Retinal pigment epithelial cell (primary cell): Measurements from ENCODE around the gene SLC10A4.

Experiments used
- DNase-seq: peaks from one replicate; pipeline ENCODE4 v3.0.0-alpha.2; 2010; ENCODE audit warnings: low read depth
- H3K4me3 ChIP-seq: 2 replicates; pipeline ENCODE4 v1.5.1; 2011; ENCODE audit warnings: mild to moderate bottlenecking, low read length, control low read depth, moderate library complexity
- TF ChIP-seq, protein P1 (sequence below): conservative IDR thresholded peaks from 2 replicates; pipeline ENCODE4 v1.5.1; 2011; ENCODE audit warnings: low read depth, low read length, control low read depth, inconsistent platforms

SLC10A4 gene

DNA sequence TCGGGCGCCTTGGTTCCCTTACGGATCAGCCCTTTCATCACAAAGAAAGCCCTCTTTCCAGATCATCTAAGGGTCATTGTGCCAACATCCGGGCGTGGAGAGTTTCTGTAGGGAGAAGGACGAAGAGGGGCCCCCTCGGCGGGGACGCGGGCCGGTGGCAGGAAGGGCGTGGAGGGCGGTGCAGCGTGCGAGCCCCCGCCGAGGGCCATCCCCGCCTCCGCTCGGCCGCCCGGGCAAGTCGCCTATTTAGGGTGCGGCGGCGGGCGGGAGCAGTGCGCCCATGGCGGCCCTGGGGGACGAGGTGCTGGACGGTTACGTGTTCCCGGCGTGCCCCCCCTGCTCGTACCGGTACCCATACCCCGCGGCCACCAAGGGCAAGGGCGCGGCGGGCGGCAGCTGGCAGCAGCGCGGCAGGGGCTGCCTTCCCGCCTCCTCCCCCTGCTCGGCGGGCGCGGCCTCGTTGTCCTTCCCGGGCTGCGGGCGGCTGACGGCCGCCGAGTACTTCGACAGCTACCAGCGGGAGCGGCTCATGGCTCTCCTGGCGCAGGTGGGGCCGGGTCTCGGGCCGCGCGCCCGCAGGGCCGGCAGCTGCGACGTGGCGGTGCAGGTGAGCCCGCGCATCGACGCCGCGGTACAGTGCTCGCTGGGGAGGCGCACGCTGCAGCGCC is 7.0 kb downstream of the SLC10A4 start, which contains the start of gene ZAR1:
Gene ZAR1 (plus strand): TSS at position 241 of the 668 bp plus-strand sequence. CDS start 40 bp downstream, at position 281.
- H3K4me3 ChIP-seq: peak within 1 kb of the TSS; percentile 9
- no peak for DNase-seq

DNA sequence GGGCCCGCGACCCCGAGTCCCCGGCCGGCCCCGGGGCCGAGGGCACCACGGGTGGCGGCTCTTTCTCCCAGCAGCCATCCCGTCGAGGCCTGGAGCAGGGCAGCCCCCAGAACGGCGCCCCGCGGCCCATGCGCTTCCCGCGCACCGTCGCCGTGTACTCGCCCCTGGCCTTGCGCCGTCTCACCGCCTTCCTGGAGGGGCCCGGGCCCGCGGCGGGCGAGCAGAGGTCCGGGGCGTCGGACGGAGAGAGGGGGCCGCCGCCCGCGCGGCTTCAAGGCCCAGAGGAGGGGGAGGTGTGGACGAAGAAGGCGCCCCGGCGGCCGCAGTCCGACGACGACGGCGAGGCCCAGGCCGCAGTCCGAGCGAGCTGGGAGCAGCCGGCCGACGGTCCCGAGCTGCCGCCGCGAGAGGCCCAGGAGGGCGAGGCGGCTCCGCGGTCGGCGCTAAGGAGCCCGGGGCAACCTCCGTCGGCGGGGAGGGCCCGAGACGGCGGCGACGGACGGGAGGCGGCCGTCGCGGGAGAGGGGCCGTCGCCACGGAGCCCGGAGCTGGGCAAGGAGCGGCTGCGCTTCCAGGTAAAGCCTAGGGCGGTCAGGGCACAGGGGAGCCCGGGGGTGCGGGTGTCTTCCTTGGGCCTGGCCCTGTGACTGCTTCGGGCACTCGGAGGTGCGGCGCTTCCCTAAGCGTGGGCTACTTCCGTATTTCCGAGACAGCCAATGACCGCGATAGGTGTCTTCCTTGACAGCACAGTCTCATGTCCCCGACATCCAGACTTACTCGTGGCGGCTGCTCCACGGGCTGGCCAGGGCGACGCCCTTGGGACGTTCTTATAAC is 7.8 kb downstream of the SLC10A4 start:
- H3K4me3 ChIP-seq: no peak overlapping the region
- DNase-seq: no peak
- TF ChIP-seq, protein P1, sequence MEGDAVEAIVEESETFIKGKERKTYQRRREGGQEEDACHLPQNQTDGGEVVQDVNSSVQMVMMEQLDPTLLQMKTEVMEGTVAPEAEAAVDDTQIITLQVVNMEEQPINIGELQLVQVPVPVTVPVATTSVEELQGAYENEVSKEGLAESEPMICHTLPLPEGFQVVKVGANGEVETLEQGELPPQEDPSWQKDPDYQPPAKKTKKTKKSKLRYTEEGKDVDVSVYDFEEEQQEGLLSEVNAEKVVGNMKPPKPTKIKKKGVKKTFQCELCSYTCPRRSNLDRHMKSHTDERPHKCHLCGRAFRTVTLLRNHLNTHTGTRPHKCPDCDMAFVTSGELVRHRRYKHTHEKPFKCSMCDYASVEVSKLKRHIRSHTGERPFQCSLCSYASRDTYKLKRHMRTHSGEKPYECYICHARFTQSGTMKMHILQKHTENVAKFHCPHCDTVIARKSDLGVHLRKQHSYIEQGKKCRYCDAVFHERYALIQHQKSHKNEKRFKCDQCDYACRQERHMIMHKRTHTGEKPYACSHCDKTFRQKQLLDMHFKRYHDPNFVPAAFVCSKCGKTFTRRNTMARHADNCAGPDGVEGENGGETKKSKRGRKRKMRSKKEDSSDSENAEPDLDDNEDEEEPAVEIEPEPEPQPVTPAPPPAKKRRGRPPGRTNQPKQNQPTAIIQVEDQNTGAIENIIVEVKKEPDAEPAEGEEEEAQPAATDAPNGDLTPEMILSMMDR: no peak

More for the DNA sequence above, 7.0 kb downstream of the SLC10A4 start, which contains the start of gene ZAR1:
- TF ChIP-seq, protein P1: no peak

DNA sequence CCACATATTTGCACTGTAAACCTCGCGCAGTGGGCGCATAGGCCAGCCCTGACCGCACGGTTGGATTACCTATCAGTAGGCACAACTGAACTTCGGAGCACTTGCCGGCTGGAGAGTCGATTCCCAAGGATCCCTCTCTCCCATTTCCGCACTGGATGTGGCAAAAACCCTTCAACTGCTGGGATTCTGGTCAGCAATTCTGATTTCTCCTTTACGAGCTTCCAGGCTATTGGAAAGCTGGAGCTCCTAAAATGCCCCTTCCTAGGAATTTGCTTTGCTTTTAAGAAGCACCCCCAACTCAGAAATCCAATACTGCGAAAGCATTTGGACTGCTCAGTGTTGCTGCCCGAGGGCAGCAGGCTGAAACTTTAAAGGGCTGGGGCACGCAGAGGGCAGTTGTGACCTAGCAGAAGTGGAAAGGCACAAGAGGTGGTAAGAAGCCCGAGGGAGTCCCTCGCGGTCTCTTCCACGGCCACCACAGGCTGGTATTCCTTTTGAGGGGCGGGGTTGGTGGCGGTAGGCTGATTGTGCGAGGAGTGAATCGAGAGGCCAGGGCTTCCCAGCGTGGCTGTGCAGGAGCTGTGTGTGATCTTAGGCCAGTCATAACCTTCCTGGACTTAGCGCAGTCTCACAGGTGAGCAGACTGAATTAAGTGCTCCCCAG is 8.5 kb downstream of the SLC10A4 start:
- TF ChIP-seq, protein P1: no peak
- no peak for DNase-seq
- no peak overlapping the region for H3K4me3 ChIP-seq

DNA sequence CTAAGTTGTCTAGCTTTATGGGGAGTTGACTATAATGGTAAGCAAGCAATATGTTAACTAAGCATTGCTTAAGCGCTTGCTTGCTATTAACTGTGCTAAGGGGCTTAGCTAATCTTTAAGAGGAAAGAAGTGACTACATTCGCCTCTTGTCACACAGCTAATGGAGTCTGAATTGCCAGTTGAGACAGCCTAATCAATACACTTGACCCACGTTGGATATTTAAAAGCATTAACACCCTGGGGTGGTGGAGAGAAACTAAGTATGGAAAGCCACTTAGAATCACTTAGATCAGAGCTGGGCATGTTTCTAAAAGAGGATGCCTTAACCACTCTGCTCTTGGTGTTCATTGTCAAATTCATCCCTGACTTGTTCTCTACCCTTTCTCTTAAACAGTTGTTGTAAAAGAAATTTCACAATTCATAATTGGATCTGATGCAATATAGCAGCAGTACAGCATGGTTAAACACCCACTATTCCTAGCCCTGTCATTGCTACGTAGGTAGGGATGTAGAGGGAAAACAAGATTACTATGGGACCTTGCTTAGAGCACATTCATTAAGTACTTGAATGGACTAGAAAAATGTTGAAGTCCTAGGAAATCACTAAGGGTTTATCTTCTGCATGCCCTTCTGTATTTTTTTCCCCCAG is 10.4 kb downstream of the SLC10A4 start:
- DNase-seq: no peak
- TF ChIP-seq, protein P1: no peak
- no peak overlapping the region for H3K4me3 ChIP-seq

DNA sequence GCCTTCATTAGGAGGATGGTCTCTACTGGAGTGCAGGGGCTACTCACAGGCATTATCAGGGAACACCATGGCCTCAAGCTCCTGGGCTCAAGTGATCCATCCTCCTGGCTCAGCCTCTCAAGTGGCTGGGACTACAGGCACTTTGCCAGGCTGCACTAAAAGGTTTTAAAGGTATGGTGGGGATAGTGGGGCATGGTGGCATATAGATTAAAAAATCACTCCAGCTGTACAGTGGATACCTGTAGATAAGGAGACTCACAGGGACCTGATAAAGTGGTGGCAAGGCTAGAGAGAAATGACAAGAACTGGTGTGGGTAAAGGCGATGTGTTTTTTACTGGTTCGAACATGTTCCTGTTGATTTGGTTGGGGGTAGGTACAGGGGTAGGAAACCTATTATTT is 12.8 kb downstream of the SLC10A4 start:
- H3K4me3 ChIP-seq: no peak overlapping the region
- TF ChIP-seq, protein P1: no peak
- no peak for DNase-seq

DNA sequence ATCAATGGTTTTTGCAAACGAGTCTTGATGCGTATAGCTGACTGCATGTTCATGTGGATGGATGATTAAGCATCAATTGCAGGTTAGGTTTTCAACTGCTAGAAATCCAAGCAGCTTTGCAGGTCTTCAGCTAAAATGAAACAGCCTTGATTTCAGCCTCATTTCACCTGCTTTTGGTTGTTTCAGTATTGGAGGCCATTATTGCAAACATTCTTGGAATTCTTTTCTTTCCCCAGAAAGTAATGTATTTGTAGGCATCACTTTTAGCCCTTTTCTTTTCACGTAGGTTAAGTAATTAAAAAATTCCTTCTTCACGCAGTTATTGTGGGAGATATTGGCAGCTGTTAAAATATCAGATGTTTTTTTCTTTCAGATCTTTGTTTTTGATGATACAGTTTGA is 15.8 kb downstream of the SLC10A4 start:
- no peak overlapping the region for H3K4me3 ChIP-seq
- no peak for DNase-seq
- TF ChIP-seq, protein P1: no peak
